GM11168 (cell line): ENCODE measurements around the gene B3GNT4.
"Not testable (repeated sequence)": the region's sequence is repeated elsewhere in the genome, so short reads cannot be mapped to it uniquely, and the experiment has no call there.

Experiments
- in situ Hi-C: fragments of 300-500 bp; cut with MboI; formaldehyde crosslinking; loops from one replicate; pipeline ENCODE4 v1.12.0; 2022; ENCODE audit warnings: low sequenced_read_pairs; ENCODE audit not compliant: unreplicated experiment

The B3GNT4 gene

GRCh38 chr12:122185494-122186082 lies 17.9 kb upstream of the B3GNT4 start:
- in situ Hi-C loops = no loop called here

GRCh38 chr12:122187466-122187865 lies 16.0 kb upstream of the B3GNT4 start:
- in situ Hi-C loops = no loop called here

GRCh38 chr12:122189626-122190475 lies 13.7 kb upstream of the B3GNT4 start:
- in situ Hi-C loops = loop anchor here (10.0 kb wide), 1 partner anchor 135 kb away; no protein-coding TSS in a partner anchor

- in situ Hi-C loops = loop anchor here (10.0 kb wide), 1 partner anchor 136 kb away; no protein-coding TSS in a partner anchor
Observed at GRCh38 chr12:122190842-122191668, 12.5 kb upstream of the B3GNT4 start.

- in situ Hi-C loops = loop anchor here (10.0 kb wide), 1 partner anchor 138 kb away; no protein-coding TSS in a partner anchor
Observed at GRCh38 chr12:122192441-122192840, 11.1 kb upstream of the B3GNT4 start.

GRCh38 chr12:122194804-122195203 lies 8.7 kb upstream of the B3GNT4 start:
- in situ Hi-C loops = loop anchor here (10.0 kb wide), 1 partner anchor 140 kb away; no protein-coding TSS in a partner anchor

GRCh38 chr12:122195405-122195804 lies 8.1 kb upstream of the B3GNT4 start:
- in situ Hi-C loops = loop anchor here (10.0 kb wide), 1 partner anchor 141 kb away; no protein-coding TSS in a partner anchor

- in situ Hi-C loops = loop anchor here (10.0 kb wide), 1 partner anchor 143 kb away; no protein-coding TSS in a partner anchor
Observed at GRCh38 chr12:122197612-122197966, 5.9 kb upstream of the B3GNT4 start.

GRCh38 chr12:122199484-122200355 lies 3.8 kb upstream of the B3GNT4 start:
- in situ Hi-C loops = loop anchor here (10.0 kb wide), 1 partner anchor 145 kb away; no protein-coding TSS in a partner anchor

- in situ Hi-C loops = no loop called here
Observed at GRCh38 chr12:122200541-122201175, 2.9 kb upstream of the B3GNT4 start.

- in situ Hi-C loops = no loop called here
Observed at GRCh38 chr12:122201381-122201780, 2.1 kb upstream of the B3GNT4 start.

- in situ Hi-C loops = no loop called here
Observed at GRCh38 chr12:122202017-122202416, 1.5 kb upstream of the B3GNT4 start.

- in situ Hi-C loops = not testable (repeated sequence)
Observed at GRCh38 chr12:122202811-122203210, 698 bp upstream of the B3GNT4 start.

GRCh38 chr12:122204167-122205052 lies 901 bp downstream of the B3GNT4 start:
- in situ Hi-C loops = no loop called here

GRCh38 chr12:122205053-122205925 lies 1.8 kb downstream of the B3GNT4 start:
- in situ Hi-C loops = no loop called here

- in situ Hi-C loops = no loop called here
Observed at GRCh38 chr12:122206111-122206881, 2.8 kb downstream of the B3GNT4 start.
